ENCODE data around the gene POLR3GL.

DNA sequence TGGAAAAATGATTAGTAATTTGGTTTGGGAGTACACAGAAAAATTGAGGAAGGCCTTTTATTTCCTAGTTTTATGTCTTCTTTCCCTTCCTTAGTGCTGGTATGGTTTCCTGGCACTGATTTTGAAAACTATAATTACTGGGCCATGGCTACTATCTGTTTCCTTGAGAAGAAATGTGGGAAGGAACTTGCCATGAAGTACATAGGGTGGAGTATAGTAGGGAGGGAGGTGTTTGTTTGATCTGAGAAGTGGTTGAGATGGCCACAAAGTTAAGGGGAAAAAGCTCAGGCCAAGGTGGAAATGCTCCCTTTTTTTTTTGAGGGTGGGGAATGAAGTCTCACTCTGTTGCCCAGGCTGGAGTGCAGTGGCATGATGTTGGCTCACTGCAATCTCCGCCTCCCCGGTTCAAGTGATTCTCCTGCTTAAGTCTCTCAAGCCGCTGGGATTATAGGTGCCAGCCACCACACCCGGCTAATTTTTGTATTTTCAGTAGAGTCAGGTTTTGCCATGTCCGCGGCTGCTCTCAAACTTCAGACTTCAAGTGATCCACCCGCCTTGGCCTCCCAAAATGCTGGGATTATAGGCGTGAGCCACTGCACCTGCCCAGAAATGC, 45.7 kb downstream of the POLR3GL start:
- TF ChIP-seq, protein P1, sequence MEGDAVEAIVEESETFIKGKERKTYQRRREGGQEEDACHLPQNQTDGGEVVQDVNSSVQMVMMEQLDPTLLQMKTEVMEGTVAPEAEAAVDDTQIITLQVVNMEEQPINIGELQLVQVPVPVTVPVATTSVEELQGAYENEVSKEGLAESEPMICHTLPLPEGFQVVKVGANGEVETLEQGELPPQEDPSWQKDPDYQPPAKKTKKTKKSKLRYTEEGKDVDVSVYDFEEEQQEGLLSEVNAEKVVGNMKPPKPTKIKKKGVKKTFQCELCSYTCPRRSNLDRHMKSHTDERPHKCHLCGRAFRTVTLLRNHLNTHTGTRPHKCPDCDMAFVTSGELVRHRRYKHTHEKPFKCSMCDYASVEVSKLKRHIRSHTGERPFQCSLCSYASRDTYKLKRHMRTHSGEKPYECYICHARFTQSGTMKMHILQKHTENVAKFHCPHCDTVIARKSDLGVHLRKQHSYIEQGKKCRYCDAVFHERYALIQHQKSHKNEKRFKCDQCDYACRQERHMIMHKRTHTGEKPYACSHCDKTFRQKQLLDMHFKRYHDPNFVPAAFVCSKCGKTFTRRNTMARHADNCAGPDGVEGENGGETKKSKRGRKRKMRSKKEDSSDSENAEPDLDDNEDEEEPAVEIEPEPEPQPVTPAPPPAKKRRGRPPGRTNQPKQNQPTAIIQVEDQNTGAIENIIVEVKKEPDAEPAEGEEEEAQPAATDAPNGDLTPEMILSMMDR (conservative IDR thresholded peaks at IDR 0.05 in 1 of 2, IDR thresholded peaks at IDR 0.05 in 1 of 2; ENCODE audit: extremely low read depth in 1 of 2, insufficient read depth in 1 of 2, low read depth in 1 of 2, low read length in 2 of 2) = no peak
- TF ChIP-seq EZH2 (IDR thresholded peaks at IDR 0.05; ENCODE audit: borderline replicate concordance, low read length) = no peak
